HG02623 (cell line): Measurements from ENCODE around the gene WWP2.

Source experiments
- ATAC-seq: cut with Tn5 transposase; IDR thresholded peaks from one replicate; pipeline ENCODE4 v1.9.1; 2021; ENCODE audit warnings: moderate library complexity; ENCODE audit not compliant: unreplicated experiment

Gene WWP2

DNA sequence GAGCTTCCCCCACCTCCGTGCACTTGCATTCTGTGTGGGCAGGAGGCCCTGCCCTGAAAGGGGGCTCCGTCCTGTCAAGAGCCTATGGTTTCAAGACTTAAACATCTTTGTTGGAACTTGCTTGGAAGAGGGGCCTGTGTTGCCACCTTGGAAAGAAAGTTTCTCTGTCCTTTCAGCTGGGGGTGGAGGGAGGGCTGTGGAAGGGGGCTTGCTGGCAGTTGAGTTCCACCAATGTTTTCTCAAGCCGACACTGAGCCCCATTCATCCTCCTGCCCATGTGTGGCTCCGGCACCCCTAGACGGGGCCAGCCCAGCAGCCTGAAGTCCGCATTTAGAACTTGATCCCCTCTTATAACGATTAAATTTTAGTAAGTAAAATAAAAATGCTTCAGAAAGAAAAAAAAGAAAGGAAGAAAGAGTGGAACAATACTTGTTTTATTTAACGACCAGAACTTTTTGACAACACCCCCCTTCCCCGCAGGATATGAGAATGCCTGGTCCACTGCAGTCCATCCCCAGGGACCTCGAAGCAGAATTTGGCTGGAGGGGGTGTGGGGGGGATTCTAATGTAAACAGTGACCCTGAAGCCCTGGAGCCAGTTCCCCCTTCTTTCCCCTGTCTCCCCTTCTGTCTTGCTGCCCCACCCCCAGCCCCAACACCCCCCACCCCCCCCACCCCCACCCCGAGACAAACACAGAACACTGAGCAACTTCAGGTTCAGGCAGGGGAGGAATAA lies 162.1 kb downstream of the WWP2 start:
- no peak for ATAC-seq

DNA sequence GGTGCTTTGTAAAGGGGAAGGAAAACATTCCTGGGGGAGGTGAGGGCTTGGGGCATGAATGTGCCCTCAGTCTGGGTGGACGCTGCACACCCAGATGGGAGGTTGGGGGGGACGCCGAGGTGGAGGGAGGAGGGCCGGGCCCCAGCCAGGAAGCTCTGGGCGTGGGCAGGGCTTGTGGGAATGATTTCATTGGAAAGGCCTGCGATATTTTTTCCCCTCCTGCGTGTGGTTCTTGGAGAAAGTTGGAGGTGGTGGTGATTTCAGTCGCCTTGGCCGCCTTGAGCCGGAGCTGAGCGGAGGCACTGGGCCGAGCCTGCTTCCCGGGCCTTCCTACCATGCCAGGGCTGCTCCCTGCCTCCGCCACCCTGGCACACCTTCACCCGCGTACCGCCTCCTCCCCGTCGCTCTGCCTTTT lies 162.7 kb downstream of the WWP2 start:
- no peak for ATAC-seq

DNA sequence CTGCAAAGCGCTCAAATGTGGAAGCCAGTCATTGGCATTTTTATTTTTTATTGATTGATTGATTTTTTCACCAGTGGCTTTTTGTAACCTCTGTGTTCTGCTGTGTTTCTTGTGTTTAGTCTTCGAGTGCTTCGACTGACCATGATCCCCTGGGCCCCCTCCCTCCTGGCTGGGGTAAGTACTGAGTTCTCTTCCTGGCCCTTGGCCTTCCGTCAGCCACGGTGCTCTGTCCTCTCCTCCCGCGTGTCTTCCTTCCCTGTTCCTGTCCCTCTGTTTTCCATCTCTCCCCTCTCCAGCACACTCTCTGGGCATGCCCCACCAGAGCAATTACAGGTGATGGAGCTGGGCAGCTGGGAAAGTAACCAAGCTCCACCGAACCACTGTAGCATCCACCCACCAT lies 163.2 kb downstream of the WWP2 start:
- ATAC-seq: no peak

DNA sequence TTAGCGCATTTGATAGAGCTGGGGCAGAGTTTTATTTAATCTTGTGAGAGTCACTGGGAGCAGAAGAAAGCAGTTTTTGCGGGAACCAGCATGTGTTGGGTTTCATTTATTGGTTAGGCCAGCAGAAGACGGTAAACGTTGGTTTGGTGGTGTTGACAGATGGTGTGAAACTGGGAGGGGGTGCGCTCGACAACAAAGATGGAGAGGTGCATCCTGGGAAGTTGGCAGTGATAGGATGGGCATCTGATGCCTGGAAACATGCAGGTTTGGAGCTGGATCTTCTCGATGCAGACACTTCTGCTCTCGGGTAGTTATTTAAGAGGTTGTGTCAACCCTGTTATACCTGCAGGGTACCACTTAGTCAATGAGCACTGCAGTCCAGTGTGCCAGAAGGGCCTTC lies 164.1 kb downstream of the WWP2 start:
- no peak for ATAC-seq

DNA sequence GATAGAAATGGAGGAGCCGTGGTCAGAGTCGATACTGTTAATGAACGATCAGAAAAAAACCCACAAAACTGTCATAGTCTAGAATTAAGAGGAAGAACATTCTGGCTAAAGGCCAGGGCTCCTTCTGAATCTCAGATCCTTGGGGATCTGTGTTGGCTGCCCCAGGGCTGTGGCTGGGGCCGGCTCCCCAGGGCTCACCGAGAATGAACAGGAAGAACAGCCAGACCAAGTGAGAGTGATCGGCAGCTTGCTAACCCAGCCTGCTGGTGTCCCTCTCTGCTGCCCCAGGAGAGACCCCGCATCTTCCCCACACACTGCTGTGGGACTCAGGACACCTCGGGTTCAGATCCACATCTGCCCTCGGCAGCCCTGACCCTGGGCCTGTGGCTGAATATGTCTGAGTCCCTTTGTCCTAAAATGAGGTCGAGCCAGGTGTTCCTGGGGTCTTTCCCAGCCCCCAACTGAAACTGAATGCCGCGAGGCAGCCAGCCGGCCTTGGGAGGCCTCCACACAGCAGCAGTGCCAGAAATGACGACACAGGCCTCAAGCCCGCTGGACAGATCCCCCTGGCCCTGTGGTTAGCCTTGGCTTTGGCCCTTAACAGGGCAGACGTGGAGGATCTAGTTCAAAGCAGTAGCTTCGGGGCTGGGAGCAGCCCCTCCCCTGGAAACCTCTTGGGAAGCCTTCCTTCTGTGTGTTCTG lies 165.1 kb downstream of the WWP2 start:
- no peak for ATAC-seq

DNA sequence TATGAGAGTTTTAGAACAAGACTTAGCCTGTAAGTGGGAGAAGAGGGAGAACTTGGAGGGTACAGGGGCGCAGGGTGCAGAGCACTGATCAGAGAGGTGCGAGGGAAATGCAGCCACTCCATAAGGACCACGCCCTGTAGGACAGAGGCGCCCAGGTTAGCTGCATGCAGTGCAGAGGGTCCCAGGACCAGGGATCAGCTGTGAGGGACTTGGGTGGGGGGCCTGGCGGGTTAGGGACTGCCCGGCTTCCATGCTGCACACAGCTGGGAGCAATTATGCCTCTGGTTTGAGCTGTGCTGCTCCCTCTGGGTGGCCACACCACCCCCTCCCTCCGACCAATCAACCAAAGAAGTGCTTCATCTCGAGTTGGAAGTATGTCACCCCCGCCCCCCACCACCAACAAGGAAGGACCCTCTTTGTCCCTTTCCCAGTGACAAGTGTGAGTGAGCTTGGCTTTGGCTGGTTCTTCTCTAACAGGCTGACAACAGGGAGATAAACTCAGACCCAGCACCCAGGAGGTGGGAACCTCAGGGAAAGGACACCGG lies 166.8 kb downstream of the WWP2 start:
- no peak for ATAC-seq

DNA sequence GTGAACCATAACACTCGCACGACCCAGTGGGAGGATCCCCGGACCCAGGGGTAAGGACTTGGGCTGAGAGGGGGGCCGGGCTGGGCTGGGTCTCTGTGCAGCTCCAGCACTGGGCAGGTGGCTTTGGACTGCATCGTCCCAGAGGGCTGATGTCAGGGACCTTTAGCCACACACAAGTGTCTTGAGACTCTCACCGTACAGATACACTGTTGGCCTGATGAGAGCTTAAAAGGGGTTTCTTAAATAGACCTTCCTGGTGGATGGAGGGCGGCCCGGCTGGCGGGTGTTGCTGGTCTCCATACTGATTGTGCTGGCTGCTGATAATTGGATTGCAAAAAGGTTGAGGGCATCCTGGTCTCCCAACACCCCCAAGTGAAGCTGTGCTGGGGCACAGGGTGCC lies 167.3 kb downstream of the WWP2 start:
- no peak for ATAC-seq

DNA sequence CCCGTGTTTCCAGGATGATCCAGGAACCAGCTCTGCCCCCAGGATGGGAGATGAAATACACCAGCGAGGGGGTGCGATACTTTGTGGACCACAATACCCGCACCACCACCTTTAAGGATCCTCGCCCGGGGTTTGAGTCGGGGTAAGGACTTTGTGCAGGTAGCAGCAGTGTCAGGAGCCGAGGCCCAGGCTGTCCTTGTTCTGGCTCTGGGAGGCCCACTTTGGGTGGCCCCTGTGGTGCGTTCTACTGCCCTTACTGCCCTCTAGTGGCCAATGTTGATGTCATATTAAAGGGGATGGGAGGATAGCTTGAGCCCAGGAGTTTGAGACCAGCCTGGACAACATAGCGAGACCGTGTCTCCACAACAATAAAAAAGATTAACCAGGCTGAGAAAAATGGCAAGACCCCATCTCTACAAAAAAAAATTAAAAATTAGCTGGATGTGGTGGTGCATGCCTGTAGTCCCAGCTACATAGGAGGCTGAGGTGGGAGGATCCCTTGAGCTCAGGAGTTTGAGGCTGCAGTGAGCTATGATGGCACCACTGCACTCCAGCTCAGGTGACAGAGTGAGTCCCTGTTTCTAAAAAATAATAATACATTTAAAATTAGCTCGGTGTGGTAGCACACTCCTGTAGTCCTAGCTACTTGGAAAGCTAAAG lies 168.1 kb downstream of the WWP2 start:
- ATAC-seq: no peak

DNA sequence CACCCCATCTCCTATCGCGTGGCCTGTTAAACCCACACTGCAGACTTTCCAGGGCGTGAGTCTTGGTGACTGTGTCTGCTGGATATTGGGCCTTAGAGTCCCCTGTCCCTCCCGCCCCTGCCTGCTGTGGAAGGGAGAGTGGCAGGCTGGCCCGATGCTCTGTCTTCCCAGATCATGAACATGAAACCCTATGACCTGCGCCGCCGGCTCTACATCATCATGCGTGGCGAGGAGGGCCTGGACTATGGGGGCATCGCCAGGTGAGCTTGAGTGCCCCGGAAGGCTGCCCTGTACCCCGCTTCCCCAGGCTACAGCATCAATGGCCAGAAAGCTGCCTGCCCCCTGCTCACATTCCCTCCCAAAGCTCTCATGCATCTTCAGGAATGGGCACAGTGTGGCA lies 169.5 kb downstream of the WWP2 start:
- ATAC-seq: no peak

DNA sequence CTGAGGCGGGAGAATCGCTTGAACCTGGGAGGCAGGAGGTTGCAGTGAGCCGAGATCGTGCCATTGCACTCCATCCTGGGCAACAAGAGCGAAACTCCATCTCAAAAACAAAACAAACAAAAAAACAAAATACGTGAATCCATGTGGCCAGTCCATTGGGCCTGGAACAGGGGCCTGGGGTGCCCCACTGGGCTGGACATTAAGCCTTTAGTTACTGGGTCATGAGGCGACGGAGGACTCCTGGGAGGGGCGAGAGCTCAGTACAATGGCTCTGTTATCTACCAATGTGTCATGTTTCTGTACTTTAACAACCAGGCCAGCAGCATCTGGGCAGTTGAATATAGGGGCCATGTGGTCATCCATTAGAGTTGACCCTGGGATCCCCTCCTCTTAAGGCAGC lies 170.1 kb downstream of the WWP2 start:
- ATAC-seq: no peak

DNA sequence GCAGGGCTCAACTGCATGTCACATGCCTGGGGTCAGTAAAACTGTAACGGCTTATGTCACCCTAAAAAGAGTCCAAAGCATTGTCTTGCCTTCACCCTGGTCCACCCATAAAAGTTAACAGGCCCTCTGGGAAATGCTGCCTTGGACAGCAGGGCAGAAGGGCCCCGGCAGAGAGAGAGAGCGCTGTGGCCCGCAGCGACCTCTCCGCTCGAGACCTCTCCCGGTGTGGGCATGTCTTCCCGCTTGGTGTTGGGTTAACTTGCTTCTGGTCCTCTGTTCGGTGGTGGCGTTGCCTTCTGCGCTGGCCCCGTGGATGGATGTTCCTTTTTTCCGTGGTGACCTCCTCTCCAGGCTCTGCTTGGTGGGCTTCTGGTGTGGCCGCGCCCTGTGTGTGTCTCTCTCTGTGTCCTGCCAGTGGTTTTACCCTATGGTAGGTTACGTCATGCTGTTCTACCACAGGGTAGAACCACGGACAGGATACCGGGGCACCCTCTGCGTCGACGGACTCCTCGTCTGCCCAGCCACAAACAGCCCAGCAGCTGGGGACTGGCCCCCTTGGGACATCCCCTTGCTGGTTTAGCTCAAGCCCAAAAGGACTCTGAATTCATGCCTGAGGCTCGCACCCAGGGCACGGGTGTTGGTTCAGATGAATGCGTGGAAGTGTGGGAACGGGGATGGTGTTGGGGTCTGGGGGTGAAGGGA lies 170.7 kb downstream of the WWP2 start:
- ATAC-seq: no peak

DNA sequence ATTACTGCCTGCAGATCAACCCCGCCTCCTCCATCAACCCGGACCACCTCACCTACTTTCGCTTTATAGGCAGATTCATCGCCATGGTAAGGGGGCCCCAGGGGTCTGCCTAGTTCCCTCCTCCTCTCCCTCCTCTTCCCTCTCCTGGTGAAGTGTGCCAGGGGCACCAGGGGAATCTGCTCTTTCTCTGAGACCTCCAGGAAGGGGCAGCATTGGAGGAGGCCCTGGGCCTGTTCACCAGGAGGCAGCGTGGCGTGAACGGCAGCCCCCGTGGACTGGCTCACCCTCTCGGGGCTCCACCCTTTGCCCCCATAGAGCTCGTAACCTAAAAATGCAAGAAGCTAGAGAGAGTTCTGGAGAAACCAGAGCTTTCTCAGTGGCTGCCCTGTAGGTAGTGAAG lies 171.9 kb downstream of the WWP2 start:
- ATAC-seq: no peak

DNA sequence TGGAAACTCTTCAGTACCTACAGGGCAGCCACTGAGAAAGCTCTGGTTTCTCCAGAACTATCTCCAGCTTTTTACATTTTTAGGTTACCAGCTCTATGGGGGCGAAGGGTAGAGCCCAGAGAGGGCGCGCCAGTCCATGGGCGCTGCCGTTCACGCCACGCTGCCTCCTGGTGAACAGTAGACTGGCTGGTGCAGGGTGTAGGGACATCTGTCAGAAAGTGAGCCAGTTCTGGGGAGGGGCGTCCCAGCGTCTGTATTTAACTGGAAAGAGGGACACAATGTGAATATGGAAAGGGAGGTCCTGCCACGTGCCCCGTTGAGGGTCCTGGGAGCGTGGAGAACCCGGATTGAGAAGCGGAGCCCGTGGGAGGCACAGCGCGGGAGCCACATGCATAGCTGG lies 172.6 kb downstream of the WWP2 start:
- no peak for ATAC-seq

DNA sequence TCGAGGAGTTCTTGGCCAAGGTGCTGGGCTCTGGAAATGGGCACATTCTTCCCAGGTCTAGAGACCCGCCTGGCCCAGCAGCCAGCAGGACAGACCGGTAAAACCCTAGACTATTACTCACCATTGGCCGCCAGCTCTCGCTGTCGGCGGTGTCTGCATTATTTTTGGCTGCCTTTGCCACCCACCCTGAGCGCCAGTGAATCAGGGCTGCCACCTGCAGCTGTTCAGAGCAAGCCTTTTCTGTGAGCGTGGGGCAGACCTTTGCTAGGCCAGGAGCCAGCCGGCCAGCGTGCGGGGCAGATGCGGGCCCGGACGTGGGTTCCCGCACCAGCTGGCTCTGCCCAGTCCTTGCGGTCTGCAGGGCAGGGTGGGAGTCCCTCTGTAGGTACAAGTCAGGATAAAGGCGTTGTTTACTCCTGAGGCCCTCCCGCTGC lies 173.2 kb downstream of the WWP2 start:
- no peak for ATAC-seq

DNA sequence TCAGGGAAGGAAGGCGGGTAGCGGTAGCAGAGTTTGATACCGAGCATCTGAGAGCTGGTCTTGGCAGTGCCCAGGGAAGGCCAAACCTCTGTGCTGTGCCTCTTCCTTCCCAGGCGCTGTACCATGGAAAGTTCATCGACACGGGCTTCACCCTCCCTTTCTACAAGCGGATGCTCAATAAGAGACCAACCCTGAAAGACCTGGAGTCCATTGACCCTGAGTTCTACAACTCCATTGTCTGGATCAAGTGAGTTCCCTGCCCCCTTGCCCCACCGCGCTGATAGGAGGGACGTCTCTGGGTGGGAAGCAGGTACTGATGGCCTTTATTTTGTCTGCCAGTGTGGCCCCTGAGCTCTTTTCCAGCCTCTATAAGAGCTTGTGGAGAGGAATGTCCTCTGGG lies 173.6 kb downstream of the WWP2 start:
- ATAC-seq: no peak

DNA sequence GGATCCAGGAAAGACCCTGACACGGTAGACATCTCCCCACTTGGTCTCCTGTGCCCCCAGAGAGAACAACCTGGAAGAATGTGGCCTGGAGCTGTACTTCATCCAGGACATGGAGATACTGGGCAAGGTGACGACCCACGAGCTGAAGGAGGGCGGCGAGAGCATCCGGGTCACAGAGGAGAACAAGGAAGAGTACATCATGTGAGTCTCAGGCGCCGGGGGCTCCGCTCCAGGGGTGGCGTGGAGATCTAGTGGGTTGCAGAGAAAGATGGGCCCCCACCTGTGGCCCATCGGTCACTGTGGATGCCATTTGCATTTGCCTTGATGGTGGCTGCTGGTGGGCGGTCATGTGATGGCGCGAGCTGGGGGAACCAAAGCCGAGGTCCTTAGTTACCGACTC lies 174.1 kb downstream of the WWP2 start:
- ATAC-seq: no peak

DNA sequence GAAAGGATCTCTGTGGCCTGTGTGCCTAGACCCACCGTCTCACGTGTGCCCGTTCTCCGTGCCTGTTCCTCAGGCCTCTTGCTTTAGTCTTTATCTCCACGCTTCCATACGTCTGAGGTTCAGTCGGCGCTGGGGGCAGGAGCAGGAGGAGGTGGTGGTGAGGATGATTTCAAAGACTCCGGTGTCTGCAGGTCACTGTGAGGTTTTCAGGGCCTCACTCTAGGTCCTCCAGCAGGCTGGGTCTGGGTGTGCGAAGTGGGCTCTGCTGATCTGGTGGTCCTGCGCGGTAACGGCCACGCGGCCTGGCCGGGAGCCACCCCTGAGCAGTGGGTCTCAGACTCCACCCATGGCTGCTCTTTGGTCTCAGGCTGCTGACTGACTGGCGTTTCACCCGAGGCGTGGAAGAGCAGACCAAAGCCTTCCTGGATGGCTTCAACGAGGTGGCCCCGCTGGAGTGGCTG lies 174.6 kb downstream of the WWP2 start:
- no peak for ATAC-seq

DNA sequence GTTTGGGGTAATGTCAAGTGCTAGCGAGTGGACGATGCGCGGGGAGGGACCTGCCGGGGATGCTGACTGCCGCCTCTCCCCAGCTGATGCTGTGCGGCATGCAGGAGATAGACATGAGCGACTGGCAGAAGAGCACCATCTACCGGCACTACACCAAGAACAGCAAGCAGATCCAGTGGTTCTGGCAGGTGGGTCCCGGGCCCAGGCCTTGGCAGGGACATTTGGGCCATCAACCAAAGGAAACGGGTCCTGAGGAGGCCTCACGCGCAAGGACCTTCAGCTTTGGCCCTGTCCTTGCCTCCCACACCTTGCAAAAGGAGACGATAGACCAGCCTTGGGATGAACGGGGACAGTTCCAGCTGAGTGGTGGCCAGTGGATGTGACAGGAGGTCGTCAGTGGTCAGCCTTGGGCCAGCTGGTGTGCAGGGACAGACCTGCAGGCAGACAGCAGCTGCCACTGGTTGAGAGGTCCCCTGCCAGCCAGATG lies 175.4 kb downstream of the WWP2 start:
- ATAC-seq: no peak

DNA sequence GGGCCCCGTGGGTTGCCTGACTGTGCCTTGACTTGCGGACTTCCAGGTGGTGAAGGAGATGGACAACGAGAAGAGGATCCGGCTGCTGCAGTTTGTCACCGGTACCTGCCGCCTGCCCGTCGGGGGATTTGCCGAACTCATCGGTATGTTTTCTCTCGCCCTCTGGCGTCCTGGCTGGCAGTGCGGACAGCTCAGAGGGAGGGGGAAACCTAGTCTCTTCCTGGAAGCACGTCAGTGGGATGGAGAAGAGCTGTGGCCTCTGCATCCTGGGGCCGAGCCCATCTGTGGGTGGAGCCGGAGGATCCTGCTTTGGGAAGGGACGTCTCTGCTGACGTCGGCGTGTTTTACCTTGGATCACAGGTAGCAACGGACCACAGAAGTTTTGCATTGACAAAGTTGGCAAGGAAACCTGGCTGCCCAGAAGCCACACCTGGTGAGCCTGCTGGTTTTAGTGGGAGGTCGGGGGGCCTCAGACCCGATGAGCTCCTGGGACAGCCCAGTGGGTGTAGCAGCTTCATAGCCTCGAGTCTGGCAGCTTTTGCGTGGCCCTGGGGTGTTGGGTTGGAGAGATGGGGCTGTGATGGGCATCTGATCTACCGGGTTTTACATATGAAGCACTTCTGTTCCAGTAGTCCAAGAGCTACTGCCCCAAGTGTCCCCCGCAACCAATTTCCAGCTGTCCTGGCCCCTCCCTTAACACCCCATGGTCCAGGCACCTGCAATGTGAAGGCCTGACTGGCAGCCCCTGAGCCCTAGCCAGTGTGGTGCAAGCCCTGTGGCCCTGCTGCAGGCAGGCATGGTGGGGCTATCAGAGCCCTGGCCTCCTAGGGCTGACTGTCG lies 177.1 kb downstream of the WWP2 start:
- ATAC-seq: no peak
